ENCODE measurements around the gene NEDD4L.

The NEDD4L gene

DNA sequence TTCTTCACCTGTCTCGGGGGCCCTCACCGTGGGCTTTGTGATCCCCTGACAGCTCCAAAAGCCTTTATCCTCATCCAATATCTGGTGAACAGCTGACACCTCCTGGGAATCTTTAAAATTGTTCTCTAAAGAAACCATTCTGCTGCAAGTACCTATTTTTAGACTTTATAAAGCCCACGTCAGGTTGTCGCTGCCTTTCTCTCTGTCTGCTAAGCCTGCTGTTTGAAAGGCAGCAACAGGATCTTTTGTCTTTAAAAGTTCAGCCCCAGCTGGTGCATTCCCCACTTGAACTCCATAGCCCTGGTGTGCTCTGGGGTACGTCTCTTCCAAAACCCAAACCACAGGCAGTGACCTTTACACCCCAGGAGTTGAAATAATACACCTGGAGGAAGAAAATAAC, 145.0 kb downstream of the NEDD4L start:
- H4K91ac ChIP-seq (ENCODE audit: low read depth, low read length): no peak overlapping the region
- no peak overlapping the region for H2BK120ac ChIP-seq (ENCODE audit: insufficient read depth, low read length, poor library complexity)
- no peak overlapping the region for H2BK12ac ChIP-seq (ENCODE audit: low read length)
- no CpG with 5 or more reads among the region's 5 CpGs for whole genome bisulfite sequencing (ENCODE audit: extremely low coverage, insufficient coverage, insufficient read length)
- peaks cover 1% of the 10 kb centered on the region for H3K9me3 ChIP-seq (ENCODE audit: insufficient read depth, low read depth, low read length)
- no peak overlapping the region for H3K23ac ChIP-seq (ENCODE audit: low read length)
- no peak overlapping the region for H3K14ac ChIP-seq (ENCODE audit: low read length)
- no peak overlapping the region for H2BK5ac ChIP-seq (ENCODE audit: low read depth, low read length, poor library complexity)
- H3K18ac ChIP-seq (ENCODE audit: low read length): no peak overlapping the region
- H3K27ac ChIP-seq (ENCODE audit: low read depth, low read length): no peak overlapping the region
- H3K9ac ChIP-seq (ENCODE audit: low read length): no peak overlapping the region
- no peak overlapping the region for H4K8ac ChIP-seq (ENCODE audit: low read depth, low read length)
- no peak overlapping the region for H3K4ac ChIP-seq (ENCODE audit: low read depth, low read length)
- DNase-seq: no peak
- peaks cover 3% of the 10 kb centered on the region for H3K79me2 ChIP-seq (ENCODE audit: control insufficient read depth, insufficient read depth, low read length, poor library complexity)
- no peak overlapping the region for H2AK5ac ChIP-seq (ENCODE audit: low read length)
- no peak overlapping the region for H3K4me2 ChIP-seq (ENCODE audit: low read length)
- H3K4me1 ChIP-seq (ENCODE audit: control insufficient read depth in 1 of 2, insufficient read depth in 2 of 2, low read length in 2 of 2): peaks cover 10 to 14% of the 10 kb centered on the region in 2 experiments
- H4K12ac ChIP-seq (ENCODE audit: low read depth, low read length): no peak overlapping the region
- peaks cover 0 to 2% of the 10 kb centered on the region in 2 experiments for H3K36me3 ChIP-seq (ENCODE audit: control insufficient read depth in 1 of 2, insufficient read depth in 2 of 2, low read length in 2 of 2)
- no peaks in the 10 kb centered on the region for H3K27me3 ChIP-seq (ENCODE audit: insufficient read depth, low read length)
- no peak overlapping the region for H3K4me3 ChIP-seq (ENCODE audit: low read depth, low read length)
- H2AFZ ChIP-seq (ENCODE audit: insufficient read depth, low read length, poor library complexity): no peak overlapping the region
- H3K79me1 ChIP-seq (ENCODE audit: low read length): peaks cover 4% of the 10 kb centered on the region

GRCh38 chr18:58190842-58191530, 147.0 kb downstream of the NEDD4L start:
- H3K27me3 ChIP-seq (ENCODE audit: insufficient read depth, low read length): no peaks in the 10 kb centered on the region
- H3K79me1 ChIP-seq (ENCODE audit: low read length): peaks cover 7% of the 10 kb centered on the region
- no peak overlapping the region for H3K27ac ChIP-seq (ENCODE audit: low read depth, low read length)
- H3K4me1 ChIP-seq (ENCODE audit: control insufficient read depth in 1 of 2, insufficient read depth in 2 of 2, low read length in 2 of 2): peaks cover 8 to 14% of the 10 kb centered on the region in 2 experiments
- H3K14ac ChIP-seq (ENCODE audit: low read length): no peak overlapping the region
- H3K4ac ChIP-seq (ENCODE audit: low read depth, low read length): no peak overlapping the region
- H3K36me3 ChIP-seq (ENCODE audit: control insufficient read depth in 1 of 2, insufficient read depth in 2 of 2, low read length in 2 of 2): no peaks in the 10 kb centered on the region
- no peak for DNase-seq
- no peak overlapping the region for H3K4me3 ChIP-seq (ENCODE audit: low read depth, low read length)
- H3K9ac ChIP-seq (ENCODE audit: low read length): no peak overlapping the region
- no peak overlapping the region for H2AFZ ChIP-seq (ENCODE audit: insufficient read depth, low read length, poor library complexity)
- no peak overlapping the region for H2BK120ac ChIP-seq (ENCODE audit: insufficient read depth, low read length, poor library complexity)
- H2AK5ac ChIP-seq (ENCODE audit: low read length): no peak overlapping the region
- no peak overlapping the region for H3K18ac ChIP-seq (ENCODE audit: low read length)
- no peak overlapping the region for H3K4me2 ChIP-seq (ENCODE audit: low read length)
- no CpG with 5 or more reads among the region's 5 CpGs for WGBS (ENCODE audit: extremely low coverage, insufficient coverage, insufficient read length)
- peaks cover 5% of the 10 kb centered on the region for H3K79me2 ChIP-seq (ENCODE audit: control insufficient read depth, insufficient read depth, low read length, poor library complexity)
- no peak overlapping the region for H3K23ac ChIP-seq (ENCODE audit: low read length)
- no peak overlapping the region for H2BK5ac ChIP-seq (ENCODE audit: low read depth, low read length, poor library complexity)
- H4K12ac ChIP-seq (ENCODE audit: low read depth, low read length): no peak overlapping the region
- H2BK12ac ChIP-seq (ENCODE audit: low read length): no peak overlapping the region
- H4K91ac ChIP-seq (ENCODE audit: low read depth, low read length): no peak overlapping the region
- no peak overlapping the region for H4K8ac ChIP-seq (ENCODE audit: low read depth, low read length)
- no peaks in the 10 kb centered on the region for H3K9me3 ChIP-seq (ENCODE audit: insufficient read depth, low read depth, low read length)

- H3K27me3 ChIP-seq (ENCODE audit: insufficient read depth, low read length): no peaks in the 10 kb centered on the region
- H2BK12ac ChIP-seq (ENCODE audit: low read length): no peak overlapping the region
- H4K8ac ChIP-seq (ENCODE audit: low read depth, low read length): no peak overlapping the region
- no peak overlapping the region for H3K4ac ChIP-seq (ENCODE audit: low read depth, low read length)
- no peak overlapping the region for H3K27ac ChIP-seq (ENCODE audit: low read depth, low read length)
- H3K9ac ChIP-seq (ENCODE audit: low read length): no peak overlapping the region
- H4K12ac ChIP-seq (ENCODE audit: low read depth, low read length): no peak overlapping the region
- no CpG with 5 or more reads among the region's 2 CpGs for WGBS (ENCODE audit: extremely low coverage, insufficient coverage, insufficient read length)
- H3K18ac ChIP-seq (ENCODE audit: low read length): no peak overlapping the region
- H3K14ac ChIP-seq (ENCODE audit: low read length): no peak overlapping the region
- H2AK5ac ChIP-seq (ENCODE audit: low read length): no peak overlapping the region
- H3K4me3 ChIP-seq (ENCODE audit: low read depth, low read length): no peak overlapping the region
- H3K9me3 ChIP-seq (ENCODE audit: insufficient read depth, low read depth, low read length): no peaks in the 10 kb centered on the region
- no peak overlapping the region for H2AFZ ChIP-seq (ENCODE audit: insufficient read depth, low read length, poor library complexity)
- H3K23ac ChIP-seq (ENCODE audit: low read length): no peak overlapping the region
- H4K91ac ChIP-seq (ENCODE audit: low read depth, low read length): no peak overlapping the region
- no peak overlapping the region for H2BK120ac ChIP-seq (ENCODE audit: insufficient read depth, low read length, poor library complexity)
- no peaks in the 10 kb centered on the region for H3K36me3 ChIP-seq (ENCODE audit: control insufficient read depth in 1 of 2, insufficient read depth in 2 of 2, low read length in 2 of 2)
- H3K4me2 ChIP-seq (ENCODE audit: low read length): no peak overlapping the region
- H3K4me1 ChIP-seq (ENCODE audit: control insufficient read depth in 1 of 2, insufficient read depth in 2 of 2, low read length in 2 of 2): peaks cover 5 to 14% of the 10 kb centered on the region in 2 experiments
- peaks cover 7% of the 10 kb centered on the region for H3K79me1 ChIP-seq (ENCODE audit: low read length)
- DNase-seq: no peak
- H3K79me2 ChIP-seq (ENCODE audit: control insufficient read depth, insufficient read depth, low read length, poor library complexity): peaks cover 5% of the 10 kb centered on the region
- H2BK5ac ChIP-seq (ENCODE audit: low read depth, low read length, poor library complexity): no peak overlapping the region
Observed at GRCh38 chr18:58191626-58192025, 147.6 kb downstream of the NEDD4L start.

DNA sequence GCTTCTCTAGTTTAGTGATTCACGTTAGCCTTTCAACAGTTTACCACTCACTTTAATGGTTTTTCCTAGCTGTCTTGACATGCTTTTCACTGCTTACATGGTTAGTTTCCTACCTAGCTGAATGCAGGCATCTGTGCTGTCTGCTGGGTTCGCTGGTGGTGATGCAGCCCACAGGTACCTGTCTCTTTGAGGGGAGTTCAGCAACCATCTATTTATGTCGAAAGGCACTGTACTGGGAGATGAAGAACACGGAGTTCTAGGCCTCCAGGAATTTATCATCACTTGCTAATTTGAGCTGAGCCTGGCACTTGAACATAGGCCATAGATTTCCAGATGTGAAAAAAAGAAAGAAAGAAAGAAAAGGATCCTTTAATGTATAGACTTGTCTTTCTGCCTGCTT, 148.5 kb downstream of the NEDD4L start:
- Histone ChIP-seq H3K36me3 (ENCODE audit: control insufficient read depth in 1 of 2, insufficient read depth in 2 of 2, low read length in 2 of 2) (no peaks in the 10 kb centered on the region), H3K27ac (ENCODE audit: low read depth, low read length) (no peak overlapping the region), H4K8ac (ENCODE audit: low read depth, low read length) (no peak overlapping the region), H3K4me2 (ENCODE audit: low read length) (no peak overlapping the region), H3K79me2 (ENCODE audit: control insufficient read depth, insufficient read depth, low read length, poor library complexity) (peaks cover 3% of the 10 kb centered on the region), H2BK12ac (ENCODE audit: low read length) (no peak overlapping the region), H3K9ac (ENCODE audit: low read length) (no peak overlapping the region), H3K79me1 (ENCODE audit: low read length) (peaks cover 3% of the 10 kb centered on the region), H3K14ac (ENCODE audit: low read length) (no peak overlapping the region), H2BK120ac (ENCODE audit: insufficient read depth, low read length, poor library complexity) (no peak overlapping the region), H3K4ac (ENCODE audit: low read depth, low read length) (no peak overlapping the region), H2AFZ (ENCODE audit: insufficient read depth, low read length, poor library complexity) (no peak overlapping the region), H3K23ac (ENCODE audit: low read length) (no peak overlapping the region), H4K12ac (ENCODE audit: low read depth, low read length) (no peak overlapping the region), H3K27me3 (ENCODE audit: insufficient read depth, low read length) (no peaks in the 10 kb centered on the region), H3K4me1 (ENCODE audit: control insufficient read depth in 1 of 2, insufficient read depth in 2 of 2, low read length in 2 of 2) (peaks cover 0 to 9% of the 10 kb centered on the region in 2 experiments), H3K9me3 (ENCODE audit: insufficient read depth, low read depth, low read length) (no peaks in the 10 kb centered on the region), H3K4me3 (ENCODE audit: low read depth, low read length) (no peak overlapping the region), H3K18ac (ENCODE audit: low read length) (no peak overlapping the region), H2BK5ac (ENCODE audit: low read depth, low read length, poor library complexity) (no peak overlapping the region), H2AK5ac (ENCODE audit: low read length) (no peak overlapping the region), H4K91ac (ENCODE audit: low read depth, low read length) (no peak overlapping the region)
- no CpG with 5 or more reads among the region's 4 CpGs for WGBS (ENCODE audit: extremely low coverage, insufficient coverage, insufficient read length)
- no peak for DNase-seq

All from trophoblast cell (in vitro differentiated cells and primary cell).